ENCODE results near the gene TRAF1.

Gene TRAF1

GRCh38 chr9:120928483-120929228, 2.1 kb upstream of the TRAF1 start:
- H3K4me3 ChIP-seq (ENCODE audit: low read depth, low read length): peak overlapping the region; percentile 43
- TF ChIP-seq CTCF (IDR thresholded peaks at IDR 0.05; ENCODE audit: low read depth, low read length): no peak

GRCh38 chr9:120928015-120928482, 1.5 kb upstream of the TRAF1 start:
- H3K4me3 ChIP-seq (ENCODE audit: low read depth, low read length): no peak overlapping the region
- no peak for TF ChIP-seq CTCF (IDR thresholded peaks at IDR 0.05; ENCODE audit: low read depth, low read length)

- H3K4me3 ChIP-seq (ENCODE audit: low read depth, low read length): no peak overlapping the region
Observed at GRCh38 chr9:120927269-120928014, 846 bp upstream of the TRAF1 start.

GRCh38 chr9:120925535-120926396, 830 bp downstream of the TRAF1 start:
- H3K4me3 ChIP-seq (ENCODE audit: low read depth, low read length): peak overlapping the region; percentile 39

More at GRCh38 chr9:120927269-120928014, 846 bp upstream of the TRAF1 start:
- no peak for TF ChIP-seq CTCF (IDR thresholded peaks at IDR 0.05; ENCODE audit: low read depth, low read length)

GRCh38 chr9:120924698-120925534, 1.7 kb downstream of the TRAF1 start:
- TF ChIP-seq CTCF (IDR thresholded peaks at IDR 0.05; ENCODE audit: low read depth, low read length): no peak
- no peak overlapping the region; the same call in none of the 2 replicates for H3K4me3 ChIP-seq (ENCODE audit: low read depth, low read length)

More at GRCh38 chr9:120925535-120926396, 830 bp downstream of the TRAF1 start:
- TF ChIP-seq CTCF (IDR thresholded peaks at IDR 0.05; ENCODE audit: low read depth, low read length): no peak

- TF ChIP-seq CTCF (IDR thresholded peaks at IDR 0.05; ENCODE audit: low read depth, low read length): no peak
- H3K4me3 ChIP-seq (ENCODE audit: low read depth, low read length): no peak overlapping the region
Observed at GRCh38 chr9:120923620-120924328, 2.8 kb downstream of the TRAF1 start.

All from WI38 (cell line).